Thoracic aorta (tissue), 2 donors: ENCODE data around the gene ADRA2C. TPM values are rescaled to one million over a fixed set of nuclear protein-coding genes. Genes with fewer than 3 reads are reported as not detected.

Experiments used
- ATAC-seq: fragments of 150-250 bp; one replicate; pipeline ENCODE4 v1.8.0; 2017; ENCODE audit warnings: low read depth; ENCODE audit not compliant: insufficient number of reproducible peaks, low FRiP score
- DNase-seq: peaks from one replicate; pipeline ENCODE4 v3.0.0-alpha.2; 2020; ENCODE audit warnings: low spot score
- H3K27ac ChIP-seq, 2 donors: fragments of 200-600 bp; sonication (generic); 1 replicate in 1 of 2; 2 replicates in 1 of 2; pipeline ENCODE4 v1.5.1; 2016; ENCODE audit warnings: mild to moderate bottlenecking in 2 of 2, moderate library complexity in 2 of 2
- H3K27me3 ChIP-seq: fragments of 200-600 bp; sonication (generic); replicated peaks from 2 replicates; pipeline ENCODE4 v1.6.0; 2016; ENCODE audit warnings: mild to moderate bottlenecking; ENCODE audit not compliant: insufficient read depth
- H3K36me3 ChIP-seq: fragments of 200-600 bp; sonication (generic); one replicate; pipeline ENCODE4 v1.5.1; 2016
- H3K4me1 ChIP-seq, 2 donors: fragments of 200-600 bp; sonication (generic); 1 replicate in 1 of 2; 2 replicates in 1 of 2; pipeline versions ENCODE4 v1.5.1 to v1.6.0; 2016; ENCODE audit warnings: low read depth in 2 of 2, mild to moderate bottlenecking in 1 of 2; ENCODE audit not compliant: control insufficient read depth in 1 of 2
- H3K4me3 ChIP-seq: fragments of 200-600 bp; sonication (generic); 2 replicates; pipeline ENCODE4 v1.5.1; 2016; ENCODE audit warnings: mild to moderate bottlenecking
- H3K9me3 ChIP-seq: fragments of 200-600 bp; sonication (generic); 2 replicates; pipeline ENCODE4 v1.5.1; 2016
- total RNA-seq, 2 donors: library from RNA; depleted of rRNA; stranded (reverse); fragments of >200 nt; gene quantifications; one replicate each; pipeline versions ENCODE4 v1.1.0 to v1.2.3, GENCODE V29; 2016
- TF ChIP-seq, protein P1 (sequence below): fragments of 200-600 bp; sonication (generic); IDR thresholded peaks from one replicate; pipeline ENCODE4 v1.5.1; 2019; ENCODE audit warnings: antibody characterized with exemption

The ADRA2C gene
- total RNA-seq, 2 donors from 2014 or later = 105 to 232 TPM

- ATAC-seq (no peak), DNase-seq (no peak)
- Histone ChIP-seq H3K4me1 (peaks cover 22 to 43% of the 10 kb centered on the region in 2 donors), H3K27ac (no peak overlapping the region), H3K36me3 (no peaks in the 10 kb centered on the region), H3K4me3 (no peak overlapping the region), H3K27me3 (no peaks in the 10 kb centered on the region), H3K9me3 (no peaks in the 10 kb centered on the region)
- TF ChIP-seq, protein P1, sequence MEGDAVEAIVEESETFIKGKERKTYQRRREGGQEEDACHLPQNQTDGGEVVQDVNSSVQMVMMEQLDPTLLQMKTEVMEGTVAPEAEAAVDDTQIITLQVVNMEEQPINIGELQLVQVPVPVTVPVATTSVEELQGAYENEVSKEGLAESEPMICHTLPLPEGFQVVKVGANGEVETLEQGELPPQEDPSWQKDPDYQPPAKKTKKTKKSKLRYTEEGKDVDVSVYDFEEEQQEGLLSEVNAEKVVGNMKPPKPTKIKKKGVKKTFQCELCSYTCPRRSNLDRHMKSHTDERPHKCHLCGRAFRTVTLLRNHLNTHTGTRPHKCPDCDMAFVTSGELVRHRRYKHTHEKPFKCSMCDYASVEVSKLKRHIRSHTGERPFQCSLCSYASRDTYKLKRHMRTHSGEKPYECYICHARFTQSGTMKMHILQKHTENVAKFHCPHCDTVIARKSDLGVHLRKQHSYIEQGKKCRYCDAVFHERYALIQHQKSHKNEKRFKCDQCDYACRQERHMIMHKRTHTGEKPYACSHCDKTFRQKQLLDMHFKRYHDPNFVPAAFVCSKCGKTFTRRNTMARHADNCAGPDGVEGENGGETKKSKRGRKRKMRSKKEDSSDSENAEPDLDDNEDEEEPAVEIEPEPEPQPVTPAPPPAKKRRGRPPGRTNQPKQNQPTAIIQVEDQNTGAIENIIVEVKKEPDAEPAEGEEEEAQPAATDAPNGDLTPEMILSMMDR = no peak
Measured at GRCh38 chr4:3749081-3749480, 17.1 kb upstream of the ADRA2C start.

GRCh38 chr4:3750334-3750733, 15.9 kb upstream of the ADRA2C start:
- Histone ChIP-seq H3K4me3 (no peak overlapping the region), H3K27ac (no peak overlapping the region), H3K27me3 (no peaks in the 10 kb centered on the region), H3K4me1 (peaks cover 13 to 31% of the 10 kb centered on the region in 2 donors), H3K9me3 (no peaks in the 10 kb centered on the region), H3K36me3 (no peaks in the 10 kb centered on the region)
- ATAC-seq = no peak
- no peak for DNase-seq
- TF ChIP-seq, protein P1 = no peak

- Histone ChIP-seq H3K4me1 (peaks cover 10 to 22% of the 10 kb centered on the region in 2 donors), H3K36me3 (no peaks in the 10 kb centered on the region), H3K27me3 (no peaks in the 10 kb centered on the region), H3K4me3 (no peak overlapping the region), H3K9me3 (no peaks in the 10 kb centered on the region), H3K27ac (no peak overlapping the region)
- TF ChIP-seq, protein P1 = no peak
- DNase-seq = no peak
- ATAC-seq = no peak
Measured at GRCh38 chr4:3752022-3752421, 14.2 kb upstream of the ADRA2C start.

GRCh38 chr4:3753726-3754412, 12.3 kb upstream of the ADRA2C start:
- Histone ChIP-seq H3K9me3 (no peaks in the 10 kb centered on the region), H3K27me3 (no peaks in the 10 kb centered on the region), H3K27ac (no peak overlapping the region), H3K4me3 (no peak overlapping the region), H3K36me3 (no peaks in the 10 kb centered on the region), H3K4me1 (peaks cover 11 to 13% of the 10 kb centered on the region in 2 donors)
- no peak for ATAC-seq
- TF ChIP-seq, protein P1 = no peak
- DNase-seq = no peak

GRCh38 chr4:3756343-3757059, 9.7 kb upstream of the ADRA2C start:
- H3K4me3 ChIP-seq = no peak overlapping the region
- H3K9me3 ChIP-seq = no peaks in the 10 kb centered on the region
- no peaks in the 10 kb centered on the region for H3K36me3 ChIP-seq
- no peaks in the 10 kb centered on the region for H3K27me3 ChIP-seq
- TF ChIP-seq, protein P1 = no peak
- H3K27ac ChIP-seq = peak overlapping the region; percentile 71 to 78
- ATAC-seq (no peak), DNase-seq (no peak)
- peaks cover 11 to 18% of the 10 kb centered on the region in 2 donors for H3K4me1 ChIP-seq
